Activated CD8-positive, alpha-beta T cell treated with anti-CD3 and anti-CD28 coated beads for 36 hours (primary cell): ENCODE measurements around the gene ZNF622. TPM values are rescaled to one million over a fixed set of nuclear protein-coding genes. Genes with fewer than 3 reads are reported as not detected.

Experiments used
- ATAC-seq: fragments of 200-7000 bp; cut with Tn5 transposase; one replicate; pipeline ENCODE4 v1.10.0; 2021; ENCODE audit warnings: mild to moderate bottlenecking, moderate library complexity
- CTCF ChIA-PET: fragments of 350-600 bp; sonication (Branson Sonifier 250); formaldehyde crosslinking; loops from one replicate; lab custom pipeline; 2021; ENCODE audit warnings: antibody characterized with exemption; lab: Charles Lee
- POLR2A ChIA-PET: fragments of 350-600 bp; sonication (Branson Sonifier 250); formaldehyde crosslinking; loops from one replicate; lab custom pipeline; 2021; ENCODE audit warnings: antibody characterized with exemption; lab: Charles Lee
- DNase-seq: peaks from one replicate; pipeline ENCODE4 v3.0.0-alpha.2; 2020
- H3K27ac Mint-ChIP-seq: one replicate; pipeline ENCODE4 v1.8.0; 2021; ENCODE audit warnings: mild to moderate bottlenecking, mixed read lengths
- H3K27me3 Mint-ChIP-seq: one replicate; pipeline ENCODE4 v1.8.0; 2021; ENCODE audit warnings: mixed read lengths
- H3K36me3 Mint-ChIP-seq: one replicate; pipeline ENCODE4 v1.8.0; 2021; ENCODE audit warnings: low read depth, mixed read lengths
- H3K4me1 Mint-ChIP-seq: one replicate; pipeline ENCODE4 v1.8.0; 2021; ENCODE audit warnings: low read depth, mixed read lengths
- H3K4me3 Mint-ChIP-seq: one replicate; pipeline ENCODE4 v1.8.0; 2021; ENCODE audit warnings: mild to moderate bottlenecking, moderate library complexity, mixed read lengths
- H3K9me3 Mint-ChIP-seq: one replicate; pipeline ENCODE4 v1.8.0; 2021; ENCODE audit warnings: mixed read lengths
- CTCF ChIP-seq: fragments of 200-600 bp; IDR thresholded peaks from one replicate; pipeline ENCODE4 v1.8.0; 2022; ENCODE audit warnings: antibody characterized with exemption, mild to moderate bottlenecking
- intact Hi-C: fragments of 100-400 bp; cut with micrococcal nuclease; formaldehyde crosslinking; loops from one replicate; pipeline ENCODE4 v1.10.0; 2022
- total RNA-seq, 2 experiments: library from RNA; stranded (reverse); gene quantifications; one replicate each; pipeline ENCODE4 v1.2.3, GENCODE V29; 2021

The ZNF622 gene
- total RNA-seq, 2 experiments from 2014 or later, result 36.7 to 38.4 TPM

- no peak for DNase-seq
- Mint-ChIP-seq H3K27me3 (no peaks in the 10 kb centered on the region), H3K36me3 (no peaks in the 10 kb centered on the region), H3K27ac (no peak overlapping the region), H3K9me3 (no peaks in the 10 kb centered on the region), H3K4me3 (no peak overlapping the region), H3K4me1 (peaks cover 30% of the 10 kb centered on the region)
- TF ChIP-seq CTCF, result no peak
- ChIA-PET POLR2A (interaction anchor here (0.9 kb wide), 1 partner anchor 11 kb away, joined by 3 read pairs; no protein-coding TSS in a partner anchor), CTCF (interaction anchor here (0.8 to 1.4 kb wide), 3 partner anchors 62 to 179 kb away, joined by 3 to 4 read pairs (median 3); no protein-coding TSS in a partner anchor)
- intact Hi-C loops, result no loop called here
- no peak for ATAC-seq
Observed at GRCh38 chr5:16487456-16487855, 21.9 kb upstream of the ZNF622 start.

DNA sequence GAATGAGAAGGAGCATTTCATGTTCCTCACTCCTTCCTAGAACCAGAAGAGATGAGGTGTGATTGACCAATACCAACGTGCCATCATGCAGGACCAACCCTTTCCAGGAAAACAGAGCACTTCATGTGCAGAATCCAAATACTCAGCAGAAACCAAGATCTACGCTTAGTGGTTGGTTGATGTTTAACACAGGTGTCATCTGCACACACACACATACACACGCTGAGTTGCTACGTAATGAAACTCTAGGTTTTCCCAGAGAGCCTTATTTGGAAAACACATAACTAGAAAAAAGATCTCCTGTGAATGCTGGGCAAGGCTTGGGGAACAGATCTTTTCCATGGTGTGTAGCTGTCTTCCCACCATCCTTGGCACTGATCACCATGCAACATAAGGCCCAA is 21.1 kb upstream of the ZNF622 start:
- no peak for DNase-seq
- intact Hi-C loops, result no loop called here
- Mint-ChIP-seq H3K27ac (no peak overlapping the region), H3K4me1 (peaks cover 26% of the 10 kb centered on the region), H3K4me3 (no peak overlapping the region), H3K36me3 (no peaks in the 10 kb centered on the region), H3K9me3 (no peaks in the 10 kb centered on the region), H3K27me3 (no peaks in the 10 kb centered on the region)
- peak; percentile 25 for ATAC-seq
- TF ChIP-seq CTCF, result no peak
- POLR2A ChIA-PET, result no interaction called here
- CTCF ChIA-PET, result interaction anchor here (0.8 to 1.4 kb wide), 2 partner anchors 62 to 66 kb away, joined by 3 to 4 read pairs; no protein-coding TSS in a partner anchor

- H3K4me3 Mint-ChIP-seq, result no peak overlapping the region
- intact Hi-C loops, result no loop called here
- POLR2A ChIA-PET, result interaction anchor here (0.9 kb wide), 1 partner anchor 21 kb away, joined by 3 read pairs; no protein-coding TSS in a partner anchor
- no peak for DNase-seq
- H3K36me3 Mint-ChIP-seq, result no peaks in the 10 kb centered on the region
- CTCF ChIA-PET, result no interaction called here
- peaks cover 22% of the 10 kb centered on the region for H3K4me1 Mint-ChIP-seq
- no peak overlapping the region for H3K27ac Mint-ChIP-seq
- TF ChIP-seq CTCF, result no peak
- no peaks in the 10 kb centered on the region for H3K27me3 Mint-ChIP-seq
- no peaks in the 10 kb centered on the region for H3K9me3 Mint-ChIP-seq
- no peak for ATAC-seq
Observed at GRCh38 chr5:16485656-16486055, 20.1 kb upstream of the ZNF622 start.

- no peaks in the 10 kb centered on the region for H3K9me3 Mint-ChIP-seq
- ChIA-PET CTCF (interaction anchor here (0.7 to 2.2 kb wide), 8 partner anchors 9 to 183 kb away, joined by 3 to 9 read pairs (median 4); no protein-coding TSS in a partner anchor), POLR2A (interaction anchor here (1.2 to 1.7 kb wide), 2 partner anchors 10 to 16 kb away, joined by 3 read pairs; no protein-coding TSS in a partner anchor)
- no peak for DNase-seq
- intact Hi-C loops, result no loop called here
- peaks cover 17% of the 10 kb centered on the region for H3K4me1 Mint-ChIP-seq
- TF ChIP-seq CTCF, result no peak
- no peaks in the 10 kb centered on the region for H3K36me3 Mint-ChIP-seq
- no peak for ATAC-seq
- no peaks in the 10 kb centered on the region for H3K27me3 Mint-ChIP-seq
- no peak overlapping the region for H3K27ac Mint-ChIP-seq
- no peak overlapping the region for H3K4me3 Mint-ChIP-seq
Observed at GRCh38 chr5:16484081-16484480, 18.5 kb upstream of the ZNF622 start.

GRCh38 chr5:16483361-16483760 is 17.8 kb upstream of the ZNF622 start:
- H3K27me3 Mint-ChIP-seq, result no peaks in the 10 kb centered on the region
- ATAC-seq (no peak), DNase-seq (no peak)
- intact Hi-C loops, result no loop called here
- ChIA-PET POLR2A (no interaction called here), CTCF (interaction anchor here (0.7 to 2.2 kb wide), 7 partner anchors 15 to 184 kb away, joined by 3 to 9 read pairs (median 4); no protein-coding TSS in a partner anchor)
- H3K4me3 Mint-ChIP-seq, result no peak overlapping the region
- no peaks in the 10 kb centered on the region for H3K9me3 Mint-ChIP-seq
- TF ChIP-seq CTCF, result no peak
- H3K4me1 Mint-ChIP-seq, result peaks cover 15% of the 10 kb centered on the region
- no peaks in the 10 kb centered on the region for H3K36me3 Mint-ChIP-seq
- H3K27ac Mint-ChIP-seq, result no peak overlapping the region
